ENCODE measurements around the gene SORBS2. TPM values are rescaled to one million over a fixed set of nuclear protein-coding genes. Genes with fewer than 3 reads are reported as not detected.

SORBS2 gene
- total RNA-seq, 1 experiment from 2014 or later = 0.34 TPM

GRCh38 chr4:185841451-185841850 lies 29.5 kb upstream of the SORBS2 start:
- intact Hi-C loops (cut with micrococcal nuclease) = no loop called here
- ChIA-PET POLR2A (interaction anchor here (0.7 kb wide), 1 partner anchor 9 kb away, joined by 3 read pairs; no protein-coding TSS in a partner anchor), CTCF (no interaction called here), RAD21 (ENCODE audit: low non-redundant PET in 1 of 2, low total read pairs in 2 of 2, uncharacterized antibody in 2 of 2, unreplicated experiment in 2 of 2) (no interaction called here)
- H3K9me3 ChIP-seq (ENCODE audit: control insufficient read depth in 1 of 2, insufficient read depth in 1 of 2, low read depth in 1 of 2, low read length in 2 of 2) = no peaks in the 10 kb centered on the region
- no peaks in the 10 kb centered on the region for H4K20me1 ChIP-seq (ENCODE audit: insufficient read depth)
- H3K27me3 ChIP-seq (ENCODE audit: insufficient read depth, low read length) = no peaks in the 10 kb centered on the region
- no peak for ATAC-seq
- H3K79me2 ChIP-seq (ENCODE audit: insufficient read depth, low read length) = no peaks in the 10 kb centered on the region
- H3K27ac ChIP-seq (ENCODE audit: low read depth, low read length) = no peak overlapping the region
- no peak overlapping the region for H3K9ac ChIP-seq (ENCODE audit: low read length)
- TF ChIP-seq ZBTB33 (IDR thresholded peaks at IDR 0.05; ENCODE audit: extremely low read depth, insufficient replicate concordance, low read length) (no peak), ELF1 (IDR thresholded peaks at IDR 0.05; ENCODE audit: borderline replicate concordance, low read depth) (no peak), POLR2A (IDR thresholded peaks at IDR 0.05; ENCODE audit: borderline replicate concordance, extremely low read depth, insufficient read depth, insufficient read length) (no peak), FOSL1 (IDR thresholded peaks at IDR 0.05; ENCODE audit: low read depth) (no peak), SP1 (IDR thresholded peaks at IDR 0.05; ENCODE audit: low read depth) (no peak), EGR1 (IDR thresholded peaks at IDR 0.05; ENCODE audit: low read depth) (no peak), CEBPB (IDR thresholded peaks at IDR 0.05; ENCODE audit: low read depth) (no peak), POLR2AphosphoS5 (IDR thresholded peaks at IDR 0.05; ENCODE audit: low read depth, low read length) (no peak), ATF3 (IDR thresholded peaks at IDR 0.05) (no peak), SIN3A (IDR thresholded peaks at IDR 0.05; ENCODE audit: low read depth) (no peak), CTCF (IDR thresholded peaks at IDR 0.05 in 2 of 3, conservative IDR thresholded peaks at IDR 0.05 in 1 of 3; ENCODE audit: borderline replicate concordance in 1 of 3, insufficient read depth in 1 of 3, low read depth in 2 of 3, low read length in 2 of 3) (no peak), EZH2 (IDR thresholded peaks at IDR 0.05) (no peak), MAX (IDR thresholded peaks at IDR 0.05) (no peak)
- H3K4me1 ChIP-seq (ENCODE audit: control insufficient read depth in 1 of 2, insufficient read depth in 2 of 2, low read length in 2 of 2) = peaks cover 8 to 24% of the 10 kb centered on the region in 2 experiments
- H3K4me3 ChIP-seq (replicated peaks in 1 of 2; ENCODE audit: low read depth in 1 of 2, low read length in 2 of 2) = no peak overlapping the region
- no TSS peak for BruUV-seq (replicated peaks)
- H2AFZ ChIP-seq (ENCODE audit: low read depth, low read length, poor library complexity, severe bottlenecking) = no peak overlapping the region
- no peaks in the 10 kb centered on the region for H3K9me2 ChIP-seq (ENCODE audit: insufficient read depth)
- DNase-seq (ENCODE audit: low read depth, low spot score) = no peak
- H3K36me3 ChIP-seq (ENCODE audit: control insufficient read depth in 1 of 2, insufficient read depth in 2 of 2, low read length in 2 of 2) = no peaks in the 10 kb centered on the region
- no peak overlapping the region for H3K4me2 ChIP-seq (ENCODE audit: low read length)
